Measurements from ENCODE around the gene MOB3B. TPM values are rescaled to one million over a fixed set of nuclear protein-coding genes. Genes with fewer than 3 reads are reported as not detected.
"Not testable (repeated sequence)": the region's sequence is repeated elsewhere in the genome, so short reads cannot be mapped to it uniquely, and the experiment has no call there.

Gene MOB3B
- total RNA-seq, 1 donor from 2014 or later = 0.26 TPM

DNA sequence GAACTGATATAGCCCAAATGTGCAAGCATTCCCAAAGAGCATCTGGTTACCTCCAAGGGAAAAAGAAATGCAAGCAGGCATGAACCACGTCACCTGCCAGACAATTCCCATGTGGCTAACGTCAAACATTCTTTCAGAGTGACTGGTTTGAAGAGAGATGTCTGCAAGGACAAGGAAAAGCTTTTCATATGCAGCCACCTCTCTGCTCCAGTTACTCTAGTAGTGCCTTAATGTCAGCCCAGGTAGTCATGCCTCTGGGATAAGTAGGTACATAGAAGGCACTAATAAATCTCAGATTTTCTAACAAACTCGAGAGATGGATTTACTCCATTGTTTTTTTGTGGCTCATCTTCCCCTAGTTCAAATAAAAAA is 102.4 kb downstream of the MOB3B start:
- intact Hi-C loops (cut with micrococcal nuclease) = no loop called here
- Mint-ChIP-seq H3K4me1 (ENCODE audit: low read depth) (no peaks in the 10 kb centered on the region), H3K27ac (no peak overlapping the region), H3K27me3 (ENCODE audit: insufficient read depth) (no peaks in the 10 kb centered on the region), H3K4me3 (no peak overlapping the region), H3K36me3 (ENCODE audit: low read depth) (no peaks in the 10 kb centered on the region), H3K9me3 (no peaks in the 10 kb centered on the region)
- no peak for DNase-seq (ENCODE audit: low spot score)

DNA sequence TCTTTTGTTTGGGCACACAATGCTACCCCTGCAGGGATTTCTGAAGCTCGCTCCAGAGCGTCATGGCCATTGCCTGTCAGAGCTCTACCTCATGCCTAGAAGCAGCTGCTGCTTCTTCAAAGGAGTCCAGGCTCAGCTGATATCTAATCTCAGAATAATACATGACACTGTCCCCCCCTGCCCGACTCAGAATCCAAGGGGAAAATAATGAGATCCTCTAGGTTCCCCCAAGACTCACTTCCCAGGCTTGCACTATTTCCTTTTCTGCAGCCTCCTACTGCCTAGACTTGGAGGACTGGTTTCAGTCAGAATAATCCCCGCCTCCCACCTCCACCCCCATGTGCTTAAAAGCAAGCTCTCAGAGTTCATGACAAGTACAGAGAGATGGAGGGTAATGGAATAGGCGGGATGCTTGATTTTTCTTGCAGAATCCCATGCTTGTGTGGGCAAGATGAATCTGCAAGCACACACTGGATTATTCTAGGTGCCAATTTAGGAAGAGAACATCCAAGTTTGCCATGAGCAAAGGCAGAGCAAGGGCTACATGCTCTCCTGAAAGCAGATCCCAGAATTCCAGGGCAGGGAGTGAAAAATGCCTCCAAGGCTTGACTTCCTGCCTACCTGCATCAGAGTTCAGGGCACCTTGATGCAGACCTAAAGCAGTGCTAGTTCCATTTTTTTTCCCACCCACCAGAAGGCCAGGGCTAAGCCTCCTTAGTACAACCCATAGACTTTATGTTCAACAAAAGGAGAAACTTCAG is 102.9 kb downstream of the MOB3B start:
- Mint-ChIP-seq H3K27me3 (ENCODE audit: insufficient read depth) (no peaks in the 10 kb centered on the region), H3K4me3 (no peak overlapping the region), H3K27ac (no peak overlapping the region), H3K36me3 (ENCODE audit: low read depth) (no peaks in the 10 kb centered on the region), H3K4me1 (ENCODE audit: low read depth) (no peaks in the 10 kb centered on the region), H3K9me3 (no peaks in the 10 kb centered on the region)
- intact Hi-C loops (cut with micrococcal nuclease) = no loop called here
- DNase-seq (ENCODE audit: low spot score) = no peak

DNA sequence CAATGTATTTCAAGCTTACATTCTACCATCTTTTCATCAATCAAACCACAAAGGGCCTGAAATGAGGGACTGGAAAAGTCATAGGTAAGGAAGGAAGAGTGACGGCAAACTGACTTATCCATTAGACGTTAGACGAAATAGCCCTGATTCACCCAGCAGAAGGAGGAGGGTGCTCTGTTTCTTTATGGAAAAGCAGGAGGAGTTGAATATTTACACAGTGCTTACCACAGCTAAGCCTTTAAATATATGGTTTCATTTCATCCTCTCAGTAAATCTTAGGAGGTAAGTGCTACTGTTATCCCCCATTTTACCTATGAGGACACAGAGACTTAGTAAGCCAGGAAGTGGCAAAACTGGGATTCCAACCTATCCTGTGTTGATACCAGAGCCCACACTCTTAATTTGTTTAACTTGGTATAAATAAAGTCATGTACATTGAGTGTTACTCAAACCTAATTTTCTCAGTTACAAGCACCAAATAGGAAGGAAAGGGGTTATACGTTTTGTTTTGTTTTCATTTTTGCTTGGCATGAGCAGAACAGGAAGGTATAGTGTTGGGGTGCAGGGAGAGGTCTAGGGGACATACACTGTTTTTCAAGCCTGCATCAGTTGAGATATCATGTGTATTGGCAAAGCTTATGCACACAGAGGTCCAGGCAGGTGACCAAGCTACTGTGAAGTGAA is 103.6 kb downstream of the MOB3B start:
- DNase-seq (ENCODE audit: low spot score) = no peak
- no peaks in the 10 kb centered on the region for H3K9me3 Mint-ChIP-seq
- H3K27ac Mint-ChIP-seq = no peak overlapping the region
- intact Hi-C loops (cut with micrococcal nuclease) = no loop called here
- H3K36me3 Mint-ChIP-seq (ENCODE audit: low read depth) = no peaks in the 10 kb centered on the region
- no peaks in the 10 kb centered on the region for H3K27me3 Mint-ChIP-seq (ENCODE audit: insufficient read depth)
- no peaks in the 10 kb centered on the region for H3K4me1 Mint-ChIP-seq (ENCODE audit: low read depth)
- no peak overlapping the region for H3K4me3 Mint-ChIP-seq

DNA sequence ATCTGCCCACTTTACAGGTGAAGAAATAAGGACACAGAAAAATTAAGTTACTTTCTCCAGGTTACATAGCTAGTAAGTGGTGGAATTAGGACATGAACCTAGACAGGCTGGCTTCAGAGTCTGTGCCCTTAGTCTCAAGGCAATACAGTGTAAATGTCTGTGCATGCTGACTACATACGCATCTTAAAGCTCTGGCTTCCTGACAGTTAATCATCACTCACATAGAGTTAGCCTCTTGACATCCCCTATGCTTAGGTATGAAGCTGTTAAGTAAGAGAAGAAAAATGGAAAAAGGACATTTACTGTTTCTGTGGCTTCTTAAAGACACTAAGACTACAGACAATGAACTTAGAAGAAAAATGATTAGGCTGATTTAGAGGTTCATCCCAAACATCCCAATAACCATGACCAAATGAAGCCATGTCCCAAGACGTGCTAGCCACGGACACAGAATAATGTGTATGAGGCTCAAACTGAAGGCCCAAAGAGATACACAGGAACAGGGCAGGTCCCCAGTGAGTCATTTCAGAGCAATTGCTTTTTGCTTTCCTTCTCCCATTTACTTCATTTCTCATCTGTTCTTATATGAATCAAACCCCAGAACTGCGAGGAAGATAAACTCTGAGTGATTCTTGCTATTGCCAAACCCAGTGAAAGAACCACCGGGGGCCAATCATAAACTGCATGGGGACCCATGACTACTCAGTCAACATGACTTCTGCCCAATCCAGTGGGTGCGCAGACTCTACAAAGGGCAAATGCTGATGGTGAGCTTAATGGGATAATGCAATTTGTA is 105.5 kb downstream of the MOB3B start:
- intact Hi-C loops (cut with micrococcal nuclease) = no loop called here
- Mint-ChIP-seq H3K4me3 (no peak overlapping the region), H3K4me1 (ENCODE audit: low read depth) (no peaks in the 10 kb centered on the region), H3K36me3 (ENCODE audit: low read depth) (no peaks in the 10 kb centered on the region), H3K9me3 (no peaks in the 10 kb centered on the region), H3K27me3 (ENCODE audit: insufficient read depth) (no peaks in the 10 kb centered on the region), H3K27ac (no peak overlapping the region)
- no peak for DNase-seq (ENCODE audit: low spot score)

DNA sequence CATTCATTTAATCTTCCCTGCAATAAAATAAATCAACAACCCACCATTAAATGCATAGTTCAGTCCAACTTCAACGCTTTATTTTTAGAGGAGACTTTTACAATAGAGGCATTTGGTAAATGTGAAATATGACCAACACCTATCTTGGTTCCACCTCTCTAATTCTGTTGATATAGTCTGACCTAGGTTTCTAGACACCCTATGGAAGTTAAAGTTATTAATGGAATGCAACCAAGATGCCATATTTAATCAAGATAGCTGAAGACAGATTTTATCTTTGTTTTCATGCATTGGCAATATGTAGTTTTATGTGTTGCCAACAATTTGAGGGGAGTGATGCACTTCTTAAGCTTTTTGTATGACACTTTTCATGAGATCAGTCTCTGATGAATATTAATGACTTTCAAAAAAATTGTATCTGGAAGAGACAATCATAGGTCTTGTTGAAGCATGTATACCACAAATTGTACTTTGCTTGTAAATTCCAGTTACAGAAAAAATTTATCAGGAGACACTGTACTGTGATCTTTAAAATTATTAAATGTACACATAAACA is 107.3 kb downstream of the MOB3B start:
- H3K4me3 Mint-ChIP-seq = no peak overlapping the region
- no peak for DNase-seq (ENCODE audit: low spot score)
- H3K36me3 Mint-ChIP-seq (ENCODE audit: low read depth) = no peaks in the 10 kb centered on the region
- H3K9me3 Mint-ChIP-seq = no peaks in the 10 kb centered on the region
- intact Hi-C loops (cut with micrococcal nuclease) = no loop called here
- H3K27ac Mint-ChIP-seq = no peak overlapping the region
- H3K4me1 Mint-ChIP-seq (ENCODE audit: low read depth) = no peaks in the 10 kb centered on the region
- peaks cover 2% of the 10 kb centered on the region for H3K27me3 Mint-ChIP-seq (ENCODE audit: insufficient read depth)

DNA sequence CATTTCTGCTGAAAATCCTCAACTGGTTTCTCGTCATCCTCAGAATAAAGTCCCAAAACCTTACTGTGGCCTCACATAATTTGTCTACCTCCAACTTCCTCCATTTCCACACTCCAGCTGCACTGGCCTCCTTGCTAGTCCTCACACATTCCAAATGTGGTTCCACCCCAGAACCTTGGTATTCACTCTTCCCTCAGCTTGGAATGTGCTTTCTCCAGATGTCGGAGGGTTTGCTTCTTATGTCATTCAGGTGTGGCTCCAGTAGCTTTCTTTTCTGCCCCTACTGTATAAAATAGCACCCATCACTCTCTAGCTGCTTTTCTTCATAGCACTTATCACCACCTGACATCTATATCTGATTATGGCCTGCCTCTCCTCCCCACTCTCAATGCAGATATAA is 108.0 kb downstream of the MOB3B start:
- no peaks in the 10 kb centered on the region for H3K36me3 Mint-ChIP-seq (ENCODE audit: low read depth)
- peaks cover 2% of the 10 kb centered on the region for H3K27me3 Mint-ChIP-seq (ENCODE audit: insufficient read depth)
- H3K9me3 Mint-ChIP-seq = no peaks in the 10 kb centered on the region
- no peak for DNase-seq (ENCODE audit: low spot score)
- intact Hi-C loops (cut with micrococcal nuclease) = no loop called here
- H3K4me3 Mint-ChIP-seq = no peak overlapping the region
- H3K4me1 Mint-ChIP-seq (ENCODE audit: low read depth) = no peaks in the 10 kb centered on the region
- no peak overlapping the region for H3K27ac Mint-ChIP-seq

DNA sequence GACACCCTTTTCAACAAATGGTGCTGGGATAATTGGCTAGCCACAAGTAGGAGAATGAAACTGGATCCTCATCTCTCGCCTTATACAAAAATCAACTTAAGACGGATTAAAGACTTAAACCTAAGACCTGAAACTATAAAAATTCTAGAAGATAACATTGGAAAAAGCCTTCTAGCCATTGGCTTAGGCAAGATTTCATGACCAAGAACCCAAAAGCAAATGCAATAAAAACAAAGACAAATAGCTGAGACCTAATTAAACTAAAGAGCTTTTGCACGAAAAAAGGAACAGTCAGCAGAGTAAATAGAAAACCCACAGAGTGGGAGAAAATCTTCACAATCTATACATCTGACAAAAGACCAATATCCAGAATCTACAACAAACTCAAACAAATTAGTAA is 110.1 kb downstream of the MOB3B start:
- H3K27ac Mint-ChIP-seq; H3K4me3 Mint-ChIP-seq; intact Hi-C loops (cut with micrococcal nuclease); H3K27me3 Mint-ChIP-seq (ENCODE audit: insufficient read depth); DNase-seq (ENCODE audit: low spot score); H3K4me1 Mint-ChIP-seq (ENCODE audit: low read depth); H3K9me3 Mint-ChIP-seq; H3K36me3 Mint-ChIP-seq (ENCODE audit: low read depth): not testable (repeated sequence)

DNA sequence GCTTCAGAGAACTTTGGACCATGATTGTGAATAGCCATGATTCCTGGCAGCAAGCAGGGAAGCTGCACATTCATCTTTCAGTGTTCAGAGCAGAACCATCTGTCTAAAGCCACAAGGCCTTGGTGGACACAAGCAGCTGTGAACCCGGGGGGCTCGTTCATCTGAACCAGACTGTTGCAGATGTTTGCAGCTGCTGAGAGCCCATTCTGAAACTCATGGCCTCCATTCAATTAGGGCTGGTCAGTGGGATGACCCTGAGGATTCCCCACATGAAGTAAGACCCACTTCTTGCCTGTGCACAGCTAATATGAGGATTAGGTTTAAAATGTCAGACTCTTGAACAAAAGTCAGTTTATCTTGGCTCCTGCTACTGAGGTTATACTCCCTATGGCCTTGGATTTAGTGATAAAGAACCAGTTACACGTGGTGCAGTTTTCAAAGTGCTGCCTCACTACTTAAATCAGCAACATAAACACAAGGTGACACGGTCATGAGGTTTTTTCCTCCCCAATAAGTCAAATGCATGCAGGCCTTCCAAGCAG is 115.3 kb downstream of the MOB3B start:
- Mint-ChIP-seq H3K4me1 (ENCODE audit: low read depth) (no peaks in the 10 kb centered on the region), H3K27ac (no peak overlapping the region), H3K4me3 (no peak overlapping the region), H3K9me3 (no peaks in the 10 kb centered on the region), H3K27me3 (ENCODE audit: insufficient read depth) (peaks cover 5% of the 10 kb centered on the region), H3K36me3 (ENCODE audit: low read depth) (no peaks in the 10 kb centered on the region)
- intact Hi-C loops (cut with micrococcal nuclease) = no loop called here
- DNase-seq (ENCODE audit: low spot score) = no peak

DNA sequence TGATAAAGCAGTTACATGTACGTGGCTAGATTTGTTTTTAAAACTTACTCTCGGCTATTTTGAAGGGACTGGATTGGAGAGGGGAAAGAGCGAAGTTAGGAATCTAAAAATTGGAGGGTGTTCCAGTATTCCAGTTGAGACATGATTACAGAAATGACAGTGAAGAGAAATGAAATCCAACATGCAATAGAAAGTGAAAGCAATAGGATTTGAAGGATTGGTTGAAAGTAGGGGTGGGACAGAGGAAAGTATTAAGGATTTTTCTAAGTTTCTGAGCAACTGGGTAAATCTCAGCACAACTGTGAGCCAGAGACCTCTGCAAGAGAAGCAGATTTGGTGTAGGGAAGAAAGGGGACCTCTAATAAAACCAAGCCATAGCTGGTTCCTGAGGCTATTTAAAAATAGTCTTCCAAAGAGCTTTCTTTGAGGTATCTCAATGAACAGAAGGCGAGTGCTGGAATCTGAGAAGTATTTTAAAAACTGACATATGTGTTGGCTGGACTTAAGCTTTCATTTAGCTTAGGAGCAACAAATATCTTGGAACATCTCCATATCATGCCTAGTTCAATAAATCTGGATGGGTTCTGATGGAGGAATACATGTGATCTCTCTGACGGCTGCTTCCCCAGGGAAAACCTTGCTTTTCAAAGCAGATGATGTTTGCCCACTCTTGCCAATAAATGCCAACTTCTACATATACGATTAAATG is 115.9 kb downstream of the MOB3B start:
- no peak for DNase-seq (ENCODE audit: low spot score)
- Mint-ChIP-seq H3K27me3 (ENCODE audit: insufficient read depth) (peaks cover 4% of the 10 kb centered on the region), H3K4me3 (no peak overlapping the region), H3K27ac (no peak overlapping the region), H3K9me3 (no peaks in the 10 kb centered on the region), H3K4me1 (ENCODE audit: low read depth) (no peaks in the 10 kb centered on the region), H3K36me3 (ENCODE audit: low read depth) (no peaks in the 10 kb centered on the region)
- intact Hi-C loops (cut with micrococcal nuclease) = no loop called here

DNA sequence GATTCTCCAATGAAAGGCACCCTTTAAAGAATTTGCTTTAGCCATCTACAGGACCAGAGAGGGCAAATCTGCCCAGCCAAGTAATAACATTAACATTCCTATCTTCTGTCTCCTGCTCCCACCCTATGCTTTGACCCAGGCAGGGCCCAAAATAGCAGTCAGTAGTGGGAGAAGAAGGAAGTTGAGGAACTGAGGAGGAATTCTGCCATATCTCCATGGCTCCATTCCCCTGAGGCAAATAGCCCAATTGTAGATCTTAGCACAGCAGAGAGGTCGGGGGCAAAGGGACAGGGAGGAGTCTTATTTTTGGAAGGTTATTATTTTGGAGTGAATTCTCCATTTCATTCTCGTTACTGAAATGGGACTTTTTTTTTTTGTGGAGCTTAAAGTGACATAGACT is 116.7 kb downstream of the MOB3B start:
- Mint-ChIP-seq H3K9me3 (no peaks in the 10 kb centered on the region), H3K27ac (no peak overlapping the region), H3K4me3 (no peak overlapping the region), H3K27me3 (ENCODE audit: insufficient read depth) (peaks cover 4% of the 10 kb centered on the region), H3K36me3 (ENCODE audit: low read depth) (no peaks in the 10 kb centered on the region), H3K4me1 (ENCODE audit: low read depth) (no peaks in the 10 kb centered on the region)
- no peak for DNase-seq (ENCODE audit: low spot score)
- intact Hi-C loops (cut with micrococcal nuclease) = no loop called here

DNA sequence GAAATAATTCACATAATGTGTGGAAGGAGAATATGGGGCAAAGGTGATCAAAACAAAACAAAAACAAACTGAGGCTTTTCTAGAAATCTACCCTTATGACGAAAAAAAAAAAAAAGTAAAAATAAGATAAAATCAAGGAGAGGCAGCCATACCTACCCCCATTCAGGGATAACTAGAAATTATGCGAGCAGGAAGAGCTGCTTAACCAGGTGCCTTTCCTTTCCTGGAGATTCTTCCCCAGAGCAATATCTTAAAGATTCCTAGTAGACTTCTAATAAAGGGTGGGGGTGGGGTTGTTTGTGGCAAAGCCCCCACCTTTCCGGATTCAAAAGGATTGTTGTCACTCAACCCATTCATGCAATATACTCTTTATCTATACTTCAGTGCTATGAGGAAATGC is 117.5 kb downstream of the MOB3B start:
- intact Hi-C loops (cut with micrococcal nuclease) = no loop called here
- no peak for DNase-seq (ENCODE audit: low spot score)
- Mint-ChIP-seq H3K27ac (no peak overlapping the region), H3K36me3 (ENCODE audit: low read depth) (no peaks in the 10 kb centered on the region), H3K4me3 (no peak overlapping the region), H3K27me3 (ENCODE audit: insufficient read depth) (peaks cover 4% of the 10 kb centered on the region), H3K4me1 (ENCODE audit: low read depth) (no peaks in the 10 kb centered on the region), H3K9me3 (no peaks in the 10 kb centered on the region)

DNA sequence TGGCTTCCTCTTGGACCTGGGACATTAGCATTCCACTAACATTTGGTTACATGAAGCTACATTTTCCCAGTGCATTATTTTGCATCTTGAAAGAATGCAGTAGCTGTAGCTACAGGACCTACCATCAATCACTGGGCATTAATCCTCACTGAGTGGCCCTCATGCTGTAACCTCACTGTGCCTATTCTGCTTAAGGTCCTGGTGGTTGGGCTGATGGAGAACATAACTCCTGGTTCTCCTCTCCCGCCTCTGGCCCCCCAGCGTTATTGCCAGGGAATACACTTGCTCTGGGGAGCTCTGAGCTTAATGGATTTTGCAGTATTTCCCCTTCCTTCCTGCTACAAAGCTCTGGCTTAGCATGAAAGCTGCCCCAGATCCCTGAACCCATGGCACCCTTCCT is 121.1 kb downstream of the MOB3B start:
- no peak overlapping the region for H3K27ac Mint-ChIP-seq
- peaks cover 3% of the 10 kb centered on the region for H3K9me3 Mint-ChIP-seq

More for the DNA sequence above, 121.1 kb downstream of the MOB3B start:
- intact Hi-C loops (cut with micrococcal nuclease) = no loop called here
- no peak overlapping the region for H3K4me3 Mint-ChIP-seq
- no peaks in the 10 kb centered on the region for H3K36me3 Mint-ChIP-seq (ENCODE audit: low read depth)
- H3K4me1 Mint-ChIP-seq (ENCODE audit: low read depth) = no peaks in the 10 kb centered on the region
- H3K27me3 Mint-ChIP-seq (ENCODE audit: insufficient read depth) = peaks cover 6% of the 10 kb centered on the region
- DNase-seq (ENCODE audit: low spot score) = no peak

All from activated T-helper 1 cell treated with anti-CD3 and anti-CD28 coated beads, Interleukin-12 subunit alpha, Interleukin-12 subunit beta, Interleukin-2, Interleukin-4 antibody, amounts not matched to agents 30 ng/mL and 10 ng/mL and 1 ng/mL, durations not matched to agents 14 hours and 24 hours and 36 hours (primary cell).